SK-N-SH treated with all-trans-retinoic acid at 6 μM for 48 hours (cell line): Measurements from ENCODE around the gene SRGAP1.

Source experiments
- ARNTL ChIP-seq: fragments of 450-650 bp; formaldehyde crosslinking; IDR thresholded peaks from 2 replicates; pipeline ENCODE4 v1.5.0; 2020; ENCODE audit warnings: low read depth, mild to moderate bottlenecking, moderate library complexity, borderline replicate concordance
- CSRNP3 ChIP-seq: fragments of 250-450 bp; sonication (Bioruptor Pico); IDR thresholded peaks from 2 replicates; pipeline ENCODE4 v1.5.1; 2021; ENCODE audit warnings: mild to moderate bottlenecking, moderate library complexity
- ESRRG ChIP-seq: fragments of 250-450 bp; sonication (Bioruptor Pico); IDR thresholded peaks from 2 replicates; pipeline ENCODE4 v1.6.1; 2021; ENCODE audit warnings: mild to moderate bottlenecking
- PATZ1 ChIP-seq: fragments of 250-450 bp; sonication (Bioruptor Pico); IDR thresholded peaks from 2 replicates; pipeline ENCODE4 v1.8.0; 2020; ENCODE audit warnings: mild to moderate bottlenecking, moderate library complexity, borderline replicate concordance
- RARB ChIP-seq: fragments of 250-450 bp; sonication (Bioruptor Pico); IDR thresholded peaks from 2 replicates; pipeline ENCODE4 v1.8.0; 2021; ENCODE audit warnings: mild to moderate bottlenecking, moderate library complexity
- ZFP3 ChIP-seq: fragments of 250-450 bp; sonication (Bioruptor Pico); IDR thresholded peaks from 2 replicates; pipeline ENCODE4 v1.5.0; 2020; ENCODE audit warnings: mild to moderate bottlenecking, moderate library complexity

GRCh38 chr12:63870838-63871237, 26.3 kb downstream of the SRGAP1 start:
- TF ChIP-seq CSRNP3 (CRISPR knock-in tag) = no peak
- no peak for TF ChIP-seq ZFP3 (CRISPR knock-in tag)
- TF ChIP-seq PATZ1 (CRISPR knock-in tag) = no peak
- no peak for TF ChIP-seq RARB (CRISPR knock-in tag)
- TF ChIP-seq ARNTL = no peak
- TF ChIP-seq ESRRG = no peak
